OCI-LY3 (cell line): ENCODE measurements around the gene CNN3.

ENCODE experiments used
- H2AFZ ChIP-seq: fragments of 200-600, 300-600 bp; shearing (Covaris generic); 2 replicates; pipeline ENCODE4 v1.6.0; 2014; ENCODE audit warnings: antibody characterized with exemption, low read depth, low read length
- H3K27ac ChIP-seq: fragments of 200-600, 300-600 bp; sonication (generic); 2 replicates; pipeline ENCODE4 v1.5.1; 2014; ENCODE audit warnings: mild to moderate bottlenecking, low read length, moderate library complexity, mixed read lengths
- H3K27me3 ChIP-seq: fragments of 200-600, 300-600 bp; sonication (generic); 2 replicates; pipeline ENCODE4 v1.6.1; 2014; ENCODE audit warnings: low read depth, low read length, mixed read lengths
- H3K36me3 ChIP-seq: fragments of 200-600, 300-600 bp; sonication (generic); replicated peaks from 2 replicates; pipeline ENCODE3; 2014; ENCODE audit warnings: low read depth, low read length, mixed read lengths
- H3K4me1 ChIP-seq: fragments of 300-600, 200-600 bp; sonication (generic); 2 replicates; pipeline ENCODE4 v1.6.1; 2014; ENCODE audit warnings: low read length, mixed read lengths
- H3K4me2 ChIP-seq: fragments of 200-600, 300-600 bp; sonication (generic); 2 replicates; pipeline ENCODE4 v1.6.1; 2014; ENCODE audit warnings: low read length, mixed read lengths
- H3K4me3 ChIP-seq: fragments of 300-600, 200-600 bp; sonication (generic); 2 replicates; pipeline ENCODE4 v1.5.1; 2014; ENCODE audit warnings: antibody characterized with exemption, mild to moderate bottlenecking, low read length, moderate library complexity
- H3K79me2 ChIP-seq: fragments of 300-600, 200-600 bp; shearing (Covaris generic); 2 replicates; pipeline ENCODE4 v1.6.1; 2014; ENCODE audit warnings: mild to moderate bottlenecking, low read length, mixed read lengths
- H3K9ac ChIP-seq: fragments of 300-600, 200-600 bp; shearing (Covaris generic); 2 replicates; pipeline ENCODE4 v1.6.0; 2014; ENCODE audit warnings: mild to moderate bottlenecking, low read length, moderate library complexity
- H3K9me3 ChIP-seq: fragments of 200-600, 300-600 bp; shearing (Covaris generic); 2 replicates; pipeline ENCODE4 v1.6.1; 2014; ENCODE audit warnings: low read length, mixed read lengths; ENCODE audit not compliant: insufficient read depth
- H4K20me1 ChIP-seq: fragments of 200-600, 300-600 bp; sonication (generic); 2 replicates; pipeline ENCODE4 v1.6.1; 2016; ENCODE audit warnings: low read length, mixed read lengths; ENCODE audit not compliant: insufficient read depth
- EZH2phosphoT487 ChIP-seq: fragments of 200-600 bp; shearing (Covaris generic); IDR thresholded peaks from 2 replicates; pipeline ENCODE4 v1.6.1; 2018; ENCODE audit warnings: antibody characterized with exemption, mixed run types, low read depth
- TF ChIP-seq, protein P1 (sequence below): fragments of 200-600, 300-600 bp; sonication (generic); IDR thresholded peaks from 2 replicates; pipeline ENCODE4 v1.5.1; 2014; ENCODE audit warnings: antibody characterized with exemption, low read length, low read depth

Gene CNN3

DNA sequence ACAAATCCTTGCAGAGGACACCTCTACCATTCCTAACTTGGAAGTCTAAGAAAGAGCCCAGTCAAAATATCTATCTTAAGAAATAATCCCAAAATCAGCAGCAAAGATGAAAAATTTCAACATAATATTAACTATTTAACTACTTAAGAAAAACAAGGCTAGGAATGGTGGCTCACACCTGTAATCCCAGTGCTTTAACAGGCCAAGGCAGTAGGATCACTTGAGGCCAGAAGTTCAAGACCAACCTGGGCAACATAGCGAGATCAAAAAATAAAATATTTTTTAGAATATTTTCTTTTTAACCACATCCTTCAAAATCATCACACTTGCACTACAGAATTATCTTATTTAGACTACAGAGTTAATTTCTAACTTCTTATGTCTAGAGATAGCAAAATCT is 4.9 kb downstream of the CNN3 start:
- TF ChIP-seq, protein P1, sequence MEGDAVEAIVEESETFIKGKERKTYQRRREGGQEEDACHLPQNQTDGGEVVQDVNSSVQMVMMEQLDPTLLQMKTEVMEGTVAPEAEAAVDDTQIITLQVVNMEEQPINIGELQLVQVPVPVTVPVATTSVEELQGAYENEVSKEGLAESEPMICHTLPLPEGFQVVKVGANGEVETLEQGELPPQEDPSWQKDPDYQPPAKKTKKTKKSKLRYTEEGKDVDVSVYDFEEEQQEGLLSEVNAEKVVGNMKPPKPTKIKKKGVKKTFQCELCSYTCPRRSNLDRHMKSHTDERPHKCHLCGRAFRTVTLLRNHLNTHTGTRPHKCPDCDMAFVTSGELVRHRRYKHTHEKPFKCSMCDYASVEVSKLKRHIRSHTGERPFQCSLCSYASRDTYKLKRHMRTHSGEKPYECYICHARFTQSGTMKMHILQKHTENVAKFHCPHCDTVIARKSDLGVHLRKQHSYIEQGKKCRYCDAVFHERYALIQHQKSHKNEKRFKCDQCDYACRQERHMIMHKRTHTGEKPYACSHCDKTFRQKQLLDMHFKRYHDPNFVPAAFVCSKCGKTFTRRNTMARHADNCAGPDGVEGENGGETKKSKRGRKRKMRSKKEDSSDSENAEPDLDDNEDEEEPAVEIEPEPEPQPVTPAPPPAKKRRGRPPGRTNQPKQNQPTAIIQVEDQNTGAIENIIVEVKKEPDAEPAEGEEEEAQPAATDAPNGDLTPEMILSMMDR = no peak
- TF ChIP-seq EZH2phosphoT487 = no peak
- Histone ChIP-seq H3K9ac (no peak overlapping the region), H3K27me3 (no peaks in the 10 kb centered on the region), H3K4me2 (no peak overlapping the region), H4K20me1 (no peaks in the 10 kb centered on the region), H2AFZ (no peak overlapping the region), H3K4me1 (no peaks in the 10 kb centered on the region), H3K4me3 (no peak overlapping the region), H3K9me3 (no peaks in the 10 kb centered on the region), H3K27ac (no peak overlapping the region), H3K36me3 (no peaks in the 10 kb centered on the region), H3K79me2 (no peaks in the 10 kb centered on the region)

- Histone ChIP-seq H3K27me3 (no peaks in the 10 kb centered on the region), H3K9ac (no peak overlapping the region), H3K4me2 (no peak overlapping the region), H3K36me3 (no peaks in the 10 kb centered on the region), H3K4me3 (no peak overlapping the region), H4K20me1 (no peaks in the 10 kb centered on the region), H2AFZ (no peak overlapping the region), H3K4me1 (no peaks in the 10 kb centered on the region), H3K27ac (no peak overlapping the region), H3K9me3 (no peaks in the 10 kb centered on the region), H3K79me2 (no peaks in the 10 kb centered on the region)
- TF ChIP-seq, protein P1 = no peak
- no peak for TF ChIP-seq EZH2phosphoT487
Observed at GRCh38 chr1:94920061-94920460, 6.8 kb downstream of the CNN3 start.

- H2AFZ ChIP-seq = no peak overlapping the region
- no peaks in the 10 kb centered on the region for H4K20me1 ChIP-seq
- no peak overlapping the region for H3K27ac ChIP-seq
- no peaks in the 10 kb centered on the region for H3K27me3 ChIP-seq
- H3K36me3 ChIP-seq = no peaks in the 10 kb centered on the region
- no peak for TF ChIP-seq EZH2phosphoT487
- TF ChIP-seq, protein P1 = no peak
- H3K79me2 ChIP-seq = no peaks in the 10 kb centered on the region
- H3K9me3 ChIP-seq = no peaks in the 10 kb centered on the region
- no peak overlapping the region for H3K4me3 ChIP-seq
- no peaks in the 10 kb centered on the region for H3K4me1 ChIP-seq
- H3K9ac ChIP-seq = no peak overlapping the region
- H3K4me2 ChIP-seq = no peak overlapping the region
Observed at GRCh38 chr1:94919241-94920030, 7.5 kb downstream of the CNN3 start.

DNA sequence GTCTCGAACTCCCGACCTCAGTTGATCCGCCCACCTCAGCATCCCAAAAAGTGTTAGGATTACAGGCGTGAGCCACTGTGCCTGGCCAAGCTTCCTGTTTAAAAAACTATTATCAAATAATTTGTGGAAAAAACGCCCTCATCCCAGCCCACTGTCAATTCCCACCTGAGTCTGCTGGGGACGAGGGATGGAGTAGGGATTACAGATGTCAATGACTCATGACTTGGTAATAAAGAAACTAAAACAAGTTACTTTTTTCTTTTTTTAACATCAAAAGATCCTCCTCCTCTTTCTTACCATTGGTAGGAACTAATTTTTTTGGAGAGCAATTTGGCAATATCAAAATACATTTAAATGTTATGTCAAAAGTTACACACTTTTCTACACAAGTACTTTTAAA is 9.7 kb downstream of the CNN3 start:
- Histone ChIP-seq H4K20me1 (no peaks in the 10 kb centered on the region), H3K4me1 (no peaks in the 10 kb centered on the region)

More for the DNA sequence above, 9.7 kb downstream of the CNN3 start:
- Histone ChIP-seq H3K27me3 (no peaks in the 10 kb centered on the region; the same call in 1 of the 2 replicates), H3K4me2 (no peak overlapping the region), H3K9ac (no peak overlapping the region), H3K9me3 (no peaks in the 10 kb centered on the region), H3K27ac (no peak overlapping the region), H3K79me2 (no peaks in the 10 kb centered on the region), H3K4me3 (no peak overlapping the region), H2AFZ (no peak overlapping the region), H3K36me3 (no peaks in the 10 kb centered on the region)
- TF ChIP-seq EZH2phosphoT487 = no peak
- TF ChIP-seq, protein P1 = no peak
